Loucy (cell line): ENCODE results near the gene TSPAN3.

Source experiments
- EZH2phosphoT487 ChIP-seq: fragments of 200-600 bp; IDR thresholded peaks from 2 replicates; pipeline ENCODE4 v1.6.1; 2018; ENCODE audit warnings: antibody characterized with exemption, mild to moderate bottlenecking, moderate library complexity, borderline replicate concordance
- TF ChIP-seq, protein P1 (sequence below): fragments of 200-600 bp; sonication (generic); conservative IDR thresholded peaks from 2 replicates; pipeline ENCODE4 v1.5.1; 2014; ENCODE audit warnings: mild to moderate bottlenecking, antibody characterized with exemption, low read length

- TF ChIP-seq, protein P1, sequence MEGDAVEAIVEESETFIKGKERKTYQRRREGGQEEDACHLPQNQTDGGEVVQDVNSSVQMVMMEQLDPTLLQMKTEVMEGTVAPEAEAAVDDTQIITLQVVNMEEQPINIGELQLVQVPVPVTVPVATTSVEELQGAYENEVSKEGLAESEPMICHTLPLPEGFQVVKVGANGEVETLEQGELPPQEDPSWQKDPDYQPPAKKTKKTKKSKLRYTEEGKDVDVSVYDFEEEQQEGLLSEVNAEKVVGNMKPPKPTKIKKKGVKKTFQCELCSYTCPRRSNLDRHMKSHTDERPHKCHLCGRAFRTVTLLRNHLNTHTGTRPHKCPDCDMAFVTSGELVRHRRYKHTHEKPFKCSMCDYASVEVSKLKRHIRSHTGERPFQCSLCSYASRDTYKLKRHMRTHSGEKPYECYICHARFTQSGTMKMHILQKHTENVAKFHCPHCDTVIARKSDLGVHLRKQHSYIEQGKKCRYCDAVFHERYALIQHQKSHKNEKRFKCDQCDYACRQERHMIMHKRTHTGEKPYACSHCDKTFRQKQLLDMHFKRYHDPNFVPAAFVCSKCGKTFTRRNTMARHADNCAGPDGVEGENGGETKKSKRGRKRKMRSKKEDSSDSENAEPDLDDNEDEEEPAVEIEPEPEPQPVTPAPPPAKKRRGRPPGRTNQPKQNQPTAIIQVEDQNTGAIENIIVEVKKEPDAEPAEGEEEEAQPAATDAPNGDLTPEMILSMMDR = no peak
- TF ChIP-seq EZH2phosphoT487 = no peak
These were observed 22.6 kb downstream of the TSPAN3 start for GRCh38 chr15:77048135-77048876.
